Skeletal muscle tissue (tissue), 4 donors: ENCODE results near the gene ATP5MC2. TPM values are rescaled to one million over a fixed set of nuclear protein-coding genes. Genes with fewer than 3 reads are reported as not detected.

ENCODE experiments used
- H3K27ac ChIP-seq: one replicate; pipeline ENCODE4 v1.7.0; 2013; ENCODE audit warnings: mild to moderate bottlenecking, low read depth, low read length, inconsistent platforms
- H3K27me3 ChIP-seq, 3 donors: one replicate each; pipeline ENCODE4 v1.7.0; 2013; ENCODE audit warnings: low read length in 3 of 3; ENCODE audit not compliant: control insufficient read depth in 3 of 3, insufficient read depth in 3 of 3
- H3K36me3 ChIP-seq, 3 donors: one replicate each; pipeline ENCODE4 v1.7.0; 2013; ENCODE audit warnings: low read length in 3 of 3; ENCODE audit not compliant: control insufficient read depth in 3 of 3, insufficient read depth in 3 of 3
- H3K4me1 ChIP-seq, 3 donors: one replicate each; pipeline ENCODE4 v1.7.0; 2013; ENCODE audit warnings: low read length in 3 of 3, mild to moderate bottlenecking in 3 of 3; ENCODE audit not compliant: control insufficient read depth in 3 of 3, insufficient read depth in 3 of 3
- H3K4me3 ChIP-seq, 3 donors: one replicate each; pipeline ENCODE4 v1.7.0; 2013; ENCODE audit warnings: low read length in 3 of 3
- H3K9ac ChIP-seq, 3 donors: one replicate each; pipeline ENCODE4 v1.7.0; 2013; ENCODE audit warnings: low read length in 3 of 3, mild to moderate bottlenecking in 3 of 3, moderate library complexity in 2 of 3, low read depth in 1 of 3
- H3K9me3 ChIP-seq, 3 donors: one replicate each; pipeline ENCODE4 v1.7.0; 2013; ENCODE audit warnings: low read length in 3 of 3; ENCODE audit not compliant: control insufficient read depth in 3 of 3
- total RNA-seq: library from RNA; depleted of rRNA; stranded (reverse); fragments of >200 nt; gene quantifications from one replicate; pipeline ENCODE4 v1.2.3, GENCODE V29; 2014
- donor health status: Osteomylitis.

The ATP5MC2 gene
- total RNA-seq, 1 donor from 2014 or later: 253 TPM

DNA sequence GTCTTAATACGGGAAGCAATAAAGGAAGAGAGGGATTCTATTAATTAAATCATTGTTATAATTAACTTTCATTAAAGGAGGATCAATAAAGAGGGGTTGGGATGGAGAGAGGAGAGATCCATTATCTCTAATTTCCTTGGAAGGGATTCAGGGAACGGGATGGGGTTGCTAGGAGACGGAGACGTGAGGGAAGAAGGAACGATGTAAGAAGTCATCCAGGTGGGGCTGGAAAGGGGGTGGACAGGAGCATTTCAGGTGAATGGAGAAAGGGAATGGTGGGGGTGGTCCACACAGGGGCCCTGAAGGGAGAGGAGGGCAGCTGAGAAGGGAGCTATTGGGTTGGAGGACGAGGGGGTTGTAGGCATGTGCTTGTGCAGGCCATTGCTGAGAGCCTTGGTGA, 34.2 kb upstream of the ATP5MC2 start:
- Histone ChIP-seq H3K36me3 (peaks cover 36 to 38% (median 36%) of the 10 kb centered on the region in 3 donors), H3K9me3 (no peaks in the 10 kb centered on the region), H3K4me3 (no peak overlapping the region), H3K27me3 (peaks cover 10 to 20% (median 15%) of the 10 kb centered on the region in 3 donors), H3K27ac (no peak overlapping the region), H3K4me1 (no peaks in the 10 kb centered on the region), H3K9ac (no peak overlapping the region)

- no peak overlapping the region for H3K4me3 ChIP-seq
- H3K9me3 ChIP-seq: no peaks in the 10 kb centered on the region
- peaks cover 32 to 34% (median 32%) of the 10 kb centered on the region in 3 donors for H3K36me3 ChIP-seq
- no peaks in the 10 kb centered on the region for H3K4me1 ChIP-seq
- H3K27ac ChIP-seq: no peak overlapping the region
- H3K27me3 ChIP-seq: peaks cover 12 to 20% (median 16%) of the 10 kb centered on the region in 3 donors
- no peak overlapping the region for H3K9ac ChIP-seq
These were observed 33.8 kb upstream of the ATP5MC2 start for GRCh38 chr12:53709671-53710070.

- H3K36me3 ChIP-seq: no peaks in the 10 kb centered on the region
- H3K27me3 ChIP-seq: peaks cover 21 to 31% (median 30%) of the 10 kb centered on the region in 3 donors
- H3K9ac ChIP-seq: no peak overlapping the region
- peaks cover 0 to 4% (median 3%) of the 10 kb centered on the region in 3 donors for H3K4me1 ChIP-seq
- no peaks in the 10 kb centered on the region for H3K9me3 ChIP-seq
- no peak overlapping the region for H3K4me3 ChIP-seq
- no peak overlapping the region for H3K27ac ChIP-seq
These were observed 30.2 kb upstream of the ATP5MC2 start for GRCh38 chr12:53706080-53706479.

GRCh38 chr12:53703756-53704155, 27.9 kb upstream of the ATP5MC2 start:
- H3K27me3 ChIP-seq: peaks cover 28 to 40% (median 39%) of the 10 kb centered on the region in 3 donors
- H3K27ac ChIP-seq: no peak overlapping the region
- H3K9me3 ChIP-seq: no peaks in the 10 kb centered on the region
- H3K4me3 ChIP-seq: no peak overlapping the region
- H3K9ac ChIP-seq: no peak overlapping the region
- H3K4me1 ChIP-seq: peaks cover 0 to 4% (median 3%) of the 10 kb centered on the region in 3 donors
- H3K36me3 ChIP-seq: no peaks in the 10 kb centered on the region

- no peaks in the 10 kb centered on the region for H3K36me3 ChIP-seq
- no peak overlapping the region for H3K9ac ChIP-seq
- H3K4me1 ChIP-seq: peaks cover 3 to 4% (median 4%) of the 10 kb centered on the region in 3 donors
- no peak overlapping the region for H3K27ac ChIP-seq
- H3K4me3 ChIP-seq: no peak overlapping the region
- H3K9me3 ChIP-seq: no peaks in the 10 kb centered on the region
- H3K27me3 ChIP-seq: peaks cover 35 to 50% (median 42%) of the 10 kb centered on the region in 3 donors
These were observed 25.8 kb upstream of the ATP5MC2 start for GRCh38 chr12:53701518-53702264.

- Histone ChIP-seq H3K4me3 (no peak overlapping the region), H3K4me1 (peaks cover 7 to 10% (median 10%) of the 10 kb centered on the region in 3 donors), H3K9ac (no peak overlapping the region), H3K9me3 (no peaks in the 10 kb centered on the region), H3K36me3 (no peaks in the 10 kb centered on the region), H3K27me3 (peaks cover 39 to 52% (median 51%) of the 10 kb centered on the region in 3 donors), H3K27ac (no peak overlapping the region)
These were observed 24.7 kb upstream of the ATP5MC2 start for GRCh38 chr12:53700567-53700966.

GRCh38 chr12:53699678-53700025, 23.8 kb upstream of the ATP5MC2 start:
- H3K9ac ChIP-seq: no peak overlapping the region
- peaks cover 7 to 10% (median 10%) of the 10 kb centered on the region in 3 donors for H3K4me1 ChIP-seq
- H3K4me3 ChIP-seq: no peak overlapping the region
- H3K27ac ChIP-seq: no peak overlapping the region
- peaks cover 44 to 58% (median 57%) of the 10 kb centered on the region in 3 donors for H3K27me3 ChIP-seq
- H3K9me3 ChIP-seq: no peaks in the 10 kb centered on the region
- no peaks in the 10 kb centered on the region for H3K36me3 ChIP-seq

GRCh38 chr12:53698948-53699677, 23.2 kb upstream of the ATP5MC2 start:
- Histone ChIP-seq H3K4me3 (no peak overlapping the region), H3K27me3 (peaks cover 47 to 61% (median 60%) of the 10 kb centered on the region in 3 donors), H3K9ac (no peak overlapping the region), H3K36me3 (no peaks in the 10 kb centered on the region), H3K4me1 (peaks cover 7 to 10% (median 10%) of the 10 kb centered on the region in 3 donors), H3K9me3 (no peaks in the 10 kb centered on the region), H3K27ac (no peak overlapping the region)

GRCh38 chr12:53696655-53697331, 20.9 kb upstream of the ATP5MC2 start:
- H3K9me3 ChIP-seq: no peaks in the 10 kb centered on the region
- H3K4me3 ChIP-seq: peak overlapping the region in 1 of 3 donors; percentile 13
- no peak overlapping the region for H3K9ac ChIP-seq
- H3K27me3 ChIP-seq: peaks cover 45 to 58% (median 53%) of the 10 kb centered on the region in 3 donors
- no peak overlapping the region for H3K27ac ChIP-seq
- no peaks in the 10 kb centered on the region for H3K36me3 ChIP-seq
- H3K4me1 ChIP-seq: peaks cover 4 to 10% (median 7%) of the 10 kb centered on the region in 3 donors
